K562 (cell line): ENCODE results near the gene SDK1. TPM values are rescaled to one million over a fixed set of nuclear protein-coding genes. Genes with fewer than 3 reads are reported as not detected.

ENCODE experiments used
- ATAC-seq: fragments of 200-7000 bp; cut with Tn5 transposase; 3 replicates; pipeline ENCODE4 v1.9.1; 2020; ENCODE audit warnings: moderate library complexity
- BruUV-seq: library from RNA; stranded (reverse); fragments of 400-500 nt; replicated peaks from 2 replicates; lab custom pipeline; 2021; lab: Mats Ljungman, UMichigan
- CTCF ChIA-PET: fragments of 300-600 bp; formaldehyde crosslinking; extraction: SDS; loops from one replicate; lab custom pipeline; 2021; ENCODE audit warnings: low intra/inter-chr PET ratio; lab: Yijun Ruan, JAX
- POLR2A ChIA-PET: fragments of 300-600, 350-650 bp; sonication (Branson Sonifier 250); formaldehyde crosslinking; extraction: SDS; loops from one replicate; lab custom pipeline; 2021; ENCODE audit warnings: antibody characterized with exemption, inconsistent platforms; lab: Yijun Ruan, JAX
- DNase-seq, 4 experiments: peaks; one replicate each; pipeline versions ENCODE4 v3.0.0 to v3.0.0-alpha.2; 2011 to 2018; ENCODE audit warnings: low spot score in 3 of 4, mixed read lengths in 3 of 4; ENCODE audit errors: extremely low read depth in 1 of 4
- FAIRE-seq: peaks from 2 replicates; lab custom pipeline; 2011; peaks lifted over from hg19 to GRCh38; lab: Jason Lieb, UNC
- H2AFZ ChIP-seq: 2 replicates; pipeline ENCODE4 v1.6.0; 2011; ENCODE audit warnings: low read depth, low read length, control low read depth, inconsistent platforms
- H3K27ac ChIP-seq: fragments of 200-600 bp; 3 replicates; pipeline ENCODE4 v1.8.0; 2011; ENCODE audit warnings: low read depth, mild to moderate bottlenecking, control low read depth, inconsistent platforms, low read length, moderate library complexity, mixed read lengths; ENCODE audit errors: extremely low read depth
- H3K27me3 ChIP-seq, 2 experiments: fragments of 300-600 bp in 1 of 2; 2 replicates in 1 of 2; 3 replicates in 1 of 2; pipeline versions ENCODE4 v1.6.0 to v1.8.0; 2011; ENCODE audit warnings: inconsistent platforms in 2 of 2, low read length in 2 of 2, mild to moderate bottlenecking in 1 of 2, mixed read lengths in 1 of 2, moderate library complexity in 1 of 2; ENCODE audit not compliant: control insufficient read depth in 2 of 2, insufficient read depth in 2 of 2
- H3K36me3 ChIP-seq: fragments of 300-600 bp; 3 replicates; pipeline ENCODE4 v1.8.0; 2011; ENCODE audit warnings: mild to moderate bottlenecking, low read length, inconsistent platforms; ENCODE audit not compliant: control insufficient read depth, insufficient read depth
- H3K4me1 ChIP-seq, 2 experiments: fragments of 200-600 bp in 1 of 2; replicated peaks in 1 of 2; 2 replicates in 1 of 2; 3 replicates in 1 of 2; pipeline versions ENCODE4 v1.5.1 to v1.8.0; 2011; ENCODE audit warnings: inconsistent platforms in 2 of 2, low read length in 2 of 2, mild to moderate bottlenecking in 1 of 2, mixed read lengths in 1 of 2, moderate library complexity in 1 of 2; ENCODE audit not compliant: control insufficient read depth in 2 of 2, insufficient read depth in 2 of 2
- H3K4me2 ChIP-seq: 2 replicates; pipeline ENCODE4 v1.6.1; 2011; ENCODE audit warnings: low read length, control low read depth, inconsistent platforms, mixed read lengths; ENCODE audit not compliant: insufficient read depth
- H3K4me3 ChIP-seq: fragments of 200-600 bp; sonication (generic), shearing (Covaris generic); 2 replicates; pipeline ENCODE4 v1.5.1; 2016; ENCODE audit warnings: control low read depth, inconsistent platforms
- H3K79me2 ChIP-seq: fragments of 200-600 bp; 3 replicates; pipeline ENCODE4 v1.8.0; 2011; ENCODE audit warnings: low read length, inconsistent platforms; ENCODE audit not compliant: control insufficient read depth, insufficient read depth
- H3K9ac ChIP-seq, 2 experiments: 2 replicates each; pipeline versions ENCODE4 v1.6.0 to v1.6.1; 2011; ENCODE audit warnings: low read depth in 2 of 2, low read length in 2 of 2, control low read depth in 1 of 2, inconsistent platforms in 1 of 2, mild to moderate bottlenecking in 1 of 2, mixed read lengths in 1 of 2; ENCODE audit not compliant: insufficient read depth in 1 of 2
- H3K9me1 ChIP-seq: one replicate; pipeline ENCODE4 v1.6.0; 2011; ENCODE audit warnings: inconsistent platforms, mild to moderate bottlenecking, low read length, moderate library complexity; ENCODE audit not compliant: control insufficient read depth, insufficient read depth
- H3K9me3 ChIP-seq: replicated peaks from 2 replicates; pipeline ENCODE4 v1.5.1; 2011; ENCODE audit warnings: low read depth, low read length, inconsistent platforms; ENCODE audit not compliant: control insufficient read depth, insufficient read depth
- H4K20me1 ChIP-seq: replicated peaks from 2 replicates; pipeline ENCODE4 v1.6.1; 2011; ENCODE audit warnings: low read length, inconsistent platforms, mixed read lengths; ENCODE audit not compliant: control insufficient read depth, insufficient read depth
- GABPA ChIP-seq: fragments of 200-800 bp; sonication (Bioruptor generic); conservative IDR thresholded peaks from 2 replicates; pipeline ENCODE4 v1.6.1; 2016; ENCODE audit warnings: low read depth, missing genetic modification characterization, missing compliant biosample characterization
- ILK ChIP-seq: fragments of 450-650 bp; IDR thresholded peaks from 2 replicates; pipeline ENCODE4 v1.6.1; 2016; ENCODE audit warnings: missing genetic modification characterization, low read depth, mild to moderate bottlenecking, missing compliant biosample characterization, moderate library complexity, borderline replicate concordance
- KDM2B ChIP-seq: fragments of 250-450 bp; sonication (Bioruptor Pico); IDR thresholded peaks from 2 replicates; pipeline ENCODE4 v1.8.0; 2021; ENCODE audit warnings: mild to moderate bottlenecking, moderate library complexity
- KDM5B ChIP-seq: fragments of 200-600 bp; sonication (generic); IDR thresholded peaks from 2 replicates; pipeline ENCODE4 v1.6.1; 2012; ENCODE audit warnings: low read depth, mild to moderate bottlenecking, moderate library complexity, low read length, control low read depth, inconsistent platforms; ENCODE audit not compliant: insufficient replicate concordance
- LARP7 ChIP-seq: fragments of 450-650 bp; IDR thresholded peaks from 2 replicates; pipeline ENCODE4 v1.6.1; 2016
- PCBP2 ChIP-seq: fragments of 200-400 bp; formaldehyde crosslinking; IDR thresholded peaks from 2 replicates; pipeline ENCODE4 v1.6.1; 2018; ENCODE audit warnings: low read length, low read depth, mild to moderate bottlenecking, moderate library complexity; ENCODE audit not compliant: poor library complexity, severe bottlenecking
- PHB ChIP-seq: fragments of 250-450 bp; sonication (Bioruptor Pico); IDR thresholded peaks from 2 replicates; pipeline ENCODE4 v1.5.0; 2021
- RAD21 ChIP-seq, 2 experiments: fragments of 250-450 bp in 1 of 2; fragments of 450-650 bp in 1 of 2; sonication (Bioruptor Pico) in 1 of 2; formaldehyde crosslinking in 1 of 2; IDR thresholded peaks in 1 of 2; conservative IDR thresholded peaks in 1 of 2; 2 replicates each; pipeline versions ENCODE4 v1.4.0 to v1.8.0; 2020 to 2022; ENCODE audit warnings: mild to moderate bottlenecking in 2 of 2, moderate library complexity in 1 of 2
- RFX7 ChIP-seq: fragments of 250-450 bp; sonication (Bioruptor Pico); IDR thresholded peaks from 2 replicates; pipeline ENCODE4 v1.5.1; 2021; ENCODE audit warnings: mild to moderate bottlenecking
- SIN3A ChIP-seq, 2 experiments: fragments of 150-350 bp in 1 of 2; IDR thresholded peaks; 2 replicates each; pipeline ENCODE4 v1.6.1; 2011 to 2016; ENCODE audit warnings: borderline replicate concordance in 2 of 2, low read depth in 2 of 2, low read length in 2 of 2, mild to moderate bottlenecking in 2 of 2, moderate library complexity in 2 of 2; ENCODE audit not compliant: control insufficient read depth in 1 of 2
- SIRT6 ChIP-seq: IDR thresholded peaks from one replicate; pipeline ENCODE4 v1.6.1; 2012; ENCODE audit warnings: low read depth, mild to moderate bottlenecking, control low read depth, inconsistent platforms, low read length, moderate library complexity
- ZC3H11A ChIP-seq: IDR thresholded peaks from 2 replicates; pipeline ENCODE4 v1.6.1; 2012; ENCODE audit warnings: low read depth, low read length, improper control_type of control experiment
- WGBS: fragments of 100-300 bp; shearing (Covaris generic); methylation state at CpG from one replicate; pipeline ENCODE4 v1.1.6; 2016; ENCODE audit warnings: low coverage, mixed read lengths; ENCODE audit not compliant: insufficient coverage; ENCODE audit errors: missing lambda C conversion rate; 5-methylcytosine and 5-hydroxymethylcytosine counted together
- in situ Hi-C: fragments of 300-500 bp; cut with MboI; formaldehyde crosslinking; loops from 4 replicates; pipeline ENCODE4 v1.15.0; 2018; ENCODE audit warnings: inconsistent platforms, mixed read lengths
- intact Hi-C: fragments of 100-400 bp; cut with micrococcal nuclease; formaldehyde crosslinking; loops from 2 replicates; pipeline ENCODE4 v1.14.2; 2022
- polyA plus RNA-seq, 8 experiments: library from polyadenylated mRNA; depleted of rRNA in 4 of 8; stranded (reverse) in 5 of 8; unstranded in 3 of 8; fragments of >200 nt; fragmentation: Nextera tagmentation in 2 of 8; fragmentation: Illumina TruSeq in 1 of 8; extraction: Ambion mirVana in 2 of 8; extraction: Trizol in 1 of 8; gene quantifications; 2 replicates each; pipeline versions ENCODE4 v1.2.1 to v1.2.3, GENCODE V29; 2011 to 2014; ENCODE audit warnings: inconsistent platforms in 1 of 8, missing spikeins in 1 of 8
- total RNA-seq, 7 experiments: library from RNA; depleted of rRNA in 6 of 7; stranded (reverse); fragments of >200 nt in 6 of 7; fragmentation: Illumina TruSeq in 2 of 7; extraction: Trizol in 2 of 7; gene quantifications; 2 replicates each; pipeline versions ENCODE4 v1.2.1 to v1.2.3, GENCODE V29; 2011 to 2021; ENCODE audit warnings: low replicate concordance in 1 of 7
- TF ChIP-seq, protein P1 (sequence below): fragments of 250-450 bp; sonication (Bioruptor Pico); IDR thresholded peaks from 2 replicates; pipeline ENCODE4 v1.4.0; 2020; ENCODE audit warnings: borderline replicate concordance
- TF ChIP-seq, protein P2 (sequence below): sonication (generic); formaldehyde crosslinking; IDR thresholded peaks from 2 replicates; pipeline ENCODE4 v1.8.0; 2022; ENCODE audit warnings: missing genetic modification reagents, mild to moderate bottlenecking, borderline replicate concordance
- TF ChIP-seq, protein P3 (sequence below): sonication (generic); formaldehyde crosslinking; IDR thresholded peaks from 2 replicates; pipeline ENCODE4 v1.8.1; 2023; ENCODE audit warnings: mild to moderate bottlenecking, missing genetic modification reagents

Gene SDK1
- total and polyA plus RNA-seq, 9 of the 15 experiments (the other 6 are each of a cell fraction or from before 2014, with no cell fraction given), result 0.16 TPM; not detected in 8

DNA sequence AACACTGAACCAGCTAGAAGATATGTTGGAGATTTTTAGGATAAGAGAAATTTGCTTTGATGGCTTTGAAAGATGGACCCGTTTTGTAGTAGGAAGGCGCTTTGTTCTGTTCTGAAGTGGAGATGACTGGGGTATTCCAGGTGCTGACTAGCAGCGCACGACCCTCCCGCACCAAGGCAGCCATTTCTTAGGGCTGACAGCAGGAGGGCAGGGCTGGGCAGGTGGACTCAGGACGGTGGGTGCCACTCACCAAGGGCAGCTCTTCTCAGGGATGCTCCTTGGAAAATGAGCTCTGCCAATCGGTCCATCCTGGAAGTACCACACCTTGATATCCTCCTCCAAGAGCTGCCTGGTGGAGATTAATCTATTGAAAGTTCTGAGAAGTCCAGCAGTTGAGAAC, 917.4 kb downstream of the SDK1 start:
- ChIA-PET POLR2A (interaction anchor here (0.6 kb wide), 1 partner anchor 219 kb away, joined by 4 read pairs; no protein-coding TSS in a partner anchor), CTCF (no interaction called here)
- BruUV-seq, result no TSS peak
- H3K4me1 ChIP-seq, result no peaks in the 10 kb centered on the region
- DNase-seq (no peak), ATAC-seq (no peak), FAIRE-seq (no peak)
- no peaks in the 10 kb centered on the region; the same call in 1 of the 2 replicates for H4K20me1 ChIP-seq
- H3K9ac ChIP-seq, result no peak overlapping the region
- WGBS, result 0% methylated on average over 7 of the region's 7 CpGs
- H3K36me3 ChIP-seq, result no peaks in the 10 kb centered on the region
- in situ Hi-C loops, result no loop called here
- peaks cover 15 to 45% of the 10 kb centered on the region in 2 experiments; a peak in 3 of 5 replicates for H3K27me3 ChIP-seq
- no peak overlapping the region for H3K4me2 ChIP-seq
- intact Hi-C loops, result no loop called here
- H3K27ac ChIP-seq, result no peak overlapping the region
- no peaks in the 10 kb centered on the region for H3K79me2 ChIP-seq
- no peak overlapping the region for H2AFZ ChIP-seq
- H3K9me3 ChIP-seq, result no peaks in the 10 kb centered on the region
- no peak overlapping the region for H3K4me3 ChIP-seq
- no peaks in the 10 kb centered on the region for H3K9me1 ChIP-seq
- TF ChIP-seq PCBP2 (no peak), RFX7 (CRISPR knock-in tag) (no peak), GABPA (tag) (no peak), SIRT6 (no peak), LARP7 (no peak), KDM2B (CRISPR knock-in tag) (no peak), SIN3A (IDR thresholded peaks at IDR 0.05; ENCODE audit: borderline replicate concordance in 2 of 2, control insufficient read depth in 1 of 2, low read depth in 2 of 2, low read length in 2 of 2) (no peak), ZC3H11A (no peak), KDM5B (no peak), ILK (tag) (no peak), RAD21 (CRISPR knock-in tag; conservative IDR thresholded peaks at IDR 0.05 in 1 of 2, IDR thresholded peaks at IDR 0.05 in 1 of 2) (no peak), PHB (CRISPR knock-in tag) (no peak)
- TF ChIP-seq, protein P1, sequence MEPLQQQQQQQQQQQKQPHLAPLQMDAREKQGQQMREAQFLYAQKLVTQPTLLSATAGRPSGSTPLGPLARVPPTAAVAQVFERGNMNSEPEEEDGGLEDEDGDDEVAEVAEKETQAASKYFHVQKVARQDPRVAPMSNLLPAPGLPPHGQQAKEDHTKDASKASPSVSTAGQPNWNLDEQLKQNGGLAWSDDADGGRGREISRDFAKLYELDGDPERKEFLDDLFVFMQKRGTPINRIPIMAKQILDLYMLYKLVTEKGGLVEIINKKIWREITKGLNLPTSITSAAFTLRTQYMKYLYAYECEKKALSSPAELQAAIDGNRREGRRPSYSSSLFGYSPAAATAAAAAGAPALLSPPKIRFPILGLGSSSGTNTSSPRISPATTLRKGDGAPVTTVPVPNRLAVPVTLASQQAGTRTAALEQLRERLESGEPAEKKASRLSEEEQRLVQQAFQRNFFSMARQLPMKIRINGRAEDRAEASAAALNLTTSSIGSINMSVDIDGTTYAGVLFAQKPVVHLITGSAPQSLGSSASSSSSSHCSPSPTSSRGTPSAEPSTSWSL (CRISPR knock-in tag), result no peak
- TF ChIP-seq, protein P2, sequence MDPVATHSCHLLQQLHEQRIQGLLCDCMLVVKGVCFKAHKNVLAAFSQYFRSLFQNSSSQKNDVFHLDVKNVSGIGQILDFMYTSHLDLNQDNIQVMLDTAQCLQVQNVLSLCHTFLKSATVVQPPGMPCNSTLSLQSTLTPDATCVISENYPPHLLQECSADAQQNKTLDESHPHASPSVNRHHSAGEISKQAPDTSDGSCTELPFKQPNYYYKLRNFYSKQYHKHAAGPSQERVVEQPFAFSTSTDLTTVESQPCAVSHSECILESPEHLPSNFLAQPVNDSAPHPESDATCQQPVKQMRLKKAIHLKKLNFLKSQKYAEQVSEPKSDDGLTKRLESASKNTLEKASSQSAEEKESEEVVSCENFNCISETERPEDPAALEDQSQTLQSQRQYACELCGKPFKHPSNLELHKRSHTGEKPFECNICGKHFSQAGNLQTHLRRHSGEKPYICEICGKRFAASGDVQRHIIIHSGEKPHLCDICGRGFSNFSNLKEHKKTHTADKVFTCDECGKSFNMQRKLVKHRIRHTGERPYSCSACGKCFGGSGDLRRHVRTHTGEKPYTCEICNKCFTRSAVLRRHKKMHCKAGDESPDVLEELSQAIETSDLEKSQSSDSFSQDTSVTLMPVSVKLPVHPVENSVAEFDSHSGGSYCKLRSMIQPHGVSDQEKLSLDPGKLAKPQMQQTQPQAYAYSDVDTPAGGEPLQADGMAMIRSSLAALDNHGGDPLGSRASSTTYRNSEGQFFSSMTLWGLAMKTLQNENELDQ (CRISPR knock-in tag), result no peak
- TF ChIP-seq, protein P3, sequence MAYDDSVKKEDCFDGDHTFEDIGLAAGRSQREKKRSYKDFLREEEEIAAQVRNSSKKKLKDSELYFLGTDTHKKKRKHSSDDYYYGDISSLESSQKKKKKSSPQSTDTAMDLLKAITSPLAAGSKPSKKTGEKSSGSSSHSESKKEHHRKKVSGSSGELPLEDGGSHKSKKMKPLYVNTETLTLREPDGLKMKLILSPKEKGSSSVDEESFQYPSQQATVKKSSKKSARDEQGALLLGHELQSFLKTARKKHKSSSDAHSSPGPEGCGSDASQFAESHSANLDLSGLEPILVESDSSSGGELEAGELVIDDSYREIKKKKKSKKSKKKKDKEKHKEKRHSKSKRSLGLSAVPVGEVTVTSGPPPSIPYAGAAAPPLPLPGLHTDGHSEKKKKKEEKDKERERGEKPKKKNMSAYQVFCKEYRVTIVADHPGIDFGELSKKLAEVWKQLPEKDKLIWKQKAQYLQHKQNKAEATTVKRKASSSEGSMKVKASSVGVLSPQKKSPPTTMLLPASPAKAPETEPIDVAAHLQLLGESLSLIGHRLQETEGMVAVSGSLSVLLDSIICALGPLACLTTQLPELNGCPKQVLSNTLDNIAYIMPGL (CRISPR knock-in tag), result no peak
